ENCODE measurements around the gene TPRA1.

TPRA1 gene

GRCh38 chr3:127590593-127591465 lies at the start of gene TPRA1:
TSS of gene TPRA1 (minus strand) at chr3:127590733. CDS start at chr3:127580146, 10,587 bp downstream.
- DNase-seq: peak; percentile 90

- no peak for DNase-seq
These were observed 49.5 kb upstream of the TPRA1 start for GRCh38 chr3:127640042-127640355.

GRCh38 chr3:127639173-127640041 lies 48.9 kb upstream of the TPRA1 start:
- no peak for DNase-seq

- DNase-seq: no peak
These were observed 47.4 kb upstream of the TPRA1 start for GRCh38 chr3:127637971-127638370.

GRCh38 chr3:127637546-127637945 lies 47.0 kb upstream of the TPRA1 start:
- peak; percentile 37 for DNase-seq

- DNase-seq: no peak
These were observed 44.1 kb upstream of the TPRA1 start for GRCh38 chr3:127634653-127635052.

GRCh38 chr3:127632035-127632820 lies 41.7 kb upstream of the TPRA1 start:
- DNase-seq: no peak

- DNase-seq: no peak
These were observed 40.5 kb upstream of the TPRA1 start for GRCh38 chr3:127630811-127631714.

- peak; percentile 50 for DNase-seq
These were observed 39.2 kb upstream of the TPRA1 start for GRCh38 chr3:127629467-127630403.

- DNase-seq: peak; percentile 46
These were observed 38.4 kb upstream of the TPRA1 start, which contains the start of gene PODXL2 for GRCh38 chr3:127628788-127629466. TSS of gene PODXL2 (plus strand) at chr3:127629185. CDS start at chr3:127629220, 35 bp downstream.

- DNase-seq: no peak
These were observed 37.9 kb upstream of the TPRA1 start for GRCh38 chr3:127628426-127628787.

- DNase-seq: no peak
These were observed 35.3 kb upstream of the TPRA1 start for GRCh38 chr3:127625821-127626220.

GRCh38 chr3:127624063-127624462 lies 33.5 kb upstream of the TPRA1 start:
- DNase-seq: no peak

- DNase-seq: no peak
These were observed 32.4 kb upstream of the TPRA1 start for GRCh38 chr3:127622772-127623576.

GRCh38 chr3:127622031-127622430 lies 31.5 kb upstream of the TPRA1 start:
- no peak for DNase-seq

GRCh38 chr3:127620637-127621375 lies 30.3 kb upstream of the TPRA1 start:
- no peak for DNase-seq

- DNase-seq: no peak
These were observed 28.4 kb upstream of the TPRA1 start for GRCh38 chr3:127618891-127619290.

- DNase-seq: no peak
These were observed 26.5 kb upstream of the TPRA1 start for GRCh38 chr3:127616836-127617605.
